HUES6 (cell line): ENCODE results near the gene EPB41L4A.

Experiments used
- H3K27ac ChIP-seq: 2 replicates; pipeline ENCODE4 v1.7.0; 2013; ENCODE audit warnings: low read depth, mild to moderate bottlenecking, low read length, inconsistent platforms
- H3K27me3 ChIP-seq: 2 replicates; pipeline ENCODE4 v1.6.1; 2013; ENCODE audit warnings: low read length; ENCODE audit not compliant: control insufficient read depth, insufficient read depth
- H3K36me3 ChIP-seq: 2 replicates; pipeline ENCODE4 v1.6.1; 2013; ENCODE audit warnings: low read length; ENCODE audit not compliant: control insufficient read depth, insufficient read depth
- H3K4me1 ChIP-seq: 2 replicates; pipeline ENCODE4 v1.6.1; 2013; ENCODE audit warnings: low read length; ENCODE audit not compliant: control insufficient read depth, insufficient read depth
- H3K4me3 ChIP-seq: 2 replicates; pipeline ENCODE4 v1.5.1; 2013; ENCODE audit warnings: low read depth, low read length
- H3K9ac ChIP-seq: one replicate; pipeline ENCODE4 v1.6.1; 2013; ENCODE audit warnings: mild to moderate bottlenecking, low read length
- H3K9me3 ChIP-seq: 2 replicates; pipeline ENCODE4 v1.6.1; 2013; ENCODE audit warnings: low read depth, low read length; ENCODE audit not compliant: control insufficient read depth, insufficient read depth

EPB41L4A gene

GRCh38 chr5:112125903-112126302 is 293.2 kb downstream of the EPB41L4A start:
- no peak overlapping the region for H3K27ac ChIP-seq

GRCh38 chr5:112124788-112125187 is 294.3 kb downstream of the EPB41L4A start:
- no peaks in the 10 kb centered on the region for H3K9me3 ChIP-seq
- H3K36me3 ChIP-seq: no peaks in the 10 kb centered on the region
- H3K4me1 ChIP-seq: no peaks in the 10 kb centered on the region
- no peak overlapping the region for H3K9ac ChIP-seq
- no peak overlapping the region for H3K4me3 ChIP-seq
- no peaks in the 10 kb centered on the region for H3K27me3 ChIP-seq
- H3K27ac ChIP-seq: no peak overlapping the region

More at GRCh38 chr5:112125903-112126302, 293.2 kb downstream of the EPB41L4A start:
- Histone ChIP-seq H3K27me3 (no peaks in the 10 kb centered on the region), H3K4me3 (no peak overlapping the region), H3K9me3 (no peaks in the 10 kb centered on the region), H3K36me3 (no peaks in the 10 kb centered on the region), H3K4me1 (no peaks in the 10 kb centered on the region), H3K9ac (no peak overlapping the region)

- H3K9ac ChIP-seq: no peak overlapping the region
- H3K4me3 ChIP-seq: no peak overlapping the region
- H3K27me3 ChIP-seq: no peaks in the 10 kb centered on the region
- no peak overlapping the region for H3K27ac ChIP-seq
- H3K4me1 ChIP-seq: no peaks in the 10 kb centered on the region
- no peaks in the 10 kb centered on the region for H3K36me3 ChIP-seq
- H3K9me3 ChIP-seq: no peaks in the 10 kb centered on the region
Measured at GRCh38 chr5:112123086-112123485, 296.0 kb downstream of the EPB41L4A start.

DNA sequence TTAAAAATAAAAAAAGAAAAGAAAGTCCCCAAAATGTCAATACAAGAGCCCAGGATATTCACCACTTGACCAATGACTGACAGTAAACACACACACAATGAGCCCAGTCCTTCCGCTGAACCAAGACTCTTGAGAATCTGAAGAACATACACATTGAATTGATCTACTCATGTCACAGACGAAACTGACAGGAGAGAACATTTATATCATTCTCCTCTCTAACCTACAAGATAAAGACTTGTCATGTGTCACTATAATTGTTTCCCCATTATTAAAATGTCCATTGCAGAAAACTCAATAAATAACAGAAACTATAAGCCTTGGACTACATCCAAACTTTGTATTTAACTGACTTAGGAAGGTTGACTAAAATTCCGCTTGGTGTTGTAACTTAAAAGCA is 296.7 kb downstream of the EPB41L4A start:
- no peaks in the 10 kb centered on the region for H3K36me3 ChIP-seq
- no peak overlapping the region for H3K9ac ChIP-seq
- no peaks in the 10 kb centered on the region for H3K9me3 ChIP-seq
- H3K27ac ChIP-seq: no peak overlapping the region
- no peak overlapping the region for H3K4me3 ChIP-seq
- H3K27me3 ChIP-seq: no peaks in the 10 kb centered on the region
- H3K4me1 ChIP-seq: no peaks in the 10 kb centered on the region

DNA sequence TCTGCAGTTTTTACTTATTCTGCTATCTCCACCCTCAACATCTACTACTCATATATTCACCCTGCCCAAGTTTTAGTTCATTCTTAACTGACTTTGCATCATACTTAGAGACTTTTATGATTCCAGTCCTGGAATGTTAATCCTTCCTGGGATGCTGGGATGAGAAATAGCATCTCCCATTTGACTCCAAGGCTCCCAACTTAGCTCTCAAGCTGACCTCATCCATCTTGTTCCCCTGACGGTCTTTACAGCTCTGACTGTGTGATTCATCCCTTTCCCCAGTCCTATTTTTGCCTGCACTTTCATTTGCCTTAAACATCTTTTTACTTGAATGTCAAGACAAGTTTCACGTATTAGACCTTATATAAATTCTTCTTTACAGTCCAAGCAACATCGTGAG is 297.8 kb downstream of the EPB41L4A start:
- H3K9me3 ChIP-seq: no peaks in the 10 kb centered on the region
- H3K36me3 ChIP-seq: no peaks in the 10 kb centered on the region
- H3K4me3 ChIP-seq: no peak overlapping the region
- no peaks in the 10 kb centered on the region for H3K27me3 ChIP-seq
- no peak overlapping the region for H3K27ac ChIP-seq
- no peak overlapping the region for H3K9ac ChIP-seq
- no peaks in the 10 kb centered on the region for H3K4me1 ChIP-seq

- Histone ChIP-seq H3K9ac (no peak overlapping the region), H3K27ac (no peak overlapping the region), H3K36me3 (no peaks in the 10 kb centered on the region), H3K4me3 (no peak overlapping the region), H3K9me3 (no peaks in the 10 kb centered on the region), H3K27me3 (no peaks in the 10 kb centered on the region), H3K4me1 (no peaks in the 10 kb centered on the region)
Measured at GRCh38 chr5:112119969-112120368, 299.1 kb downstream of the EPB41L4A start.

- H3K36me3 ChIP-seq: no peaks in the 10 kb centered on the region
- no peaks in the 10 kb centered on the region for H3K27me3 ChIP-seq
- no peaks in the 10 kb centered on the region for H3K4me1 ChIP-seq
Measured at GRCh38 chr5:112119508-112119907, 299.6 kb downstream of the EPB41L4A start.

DNA sequence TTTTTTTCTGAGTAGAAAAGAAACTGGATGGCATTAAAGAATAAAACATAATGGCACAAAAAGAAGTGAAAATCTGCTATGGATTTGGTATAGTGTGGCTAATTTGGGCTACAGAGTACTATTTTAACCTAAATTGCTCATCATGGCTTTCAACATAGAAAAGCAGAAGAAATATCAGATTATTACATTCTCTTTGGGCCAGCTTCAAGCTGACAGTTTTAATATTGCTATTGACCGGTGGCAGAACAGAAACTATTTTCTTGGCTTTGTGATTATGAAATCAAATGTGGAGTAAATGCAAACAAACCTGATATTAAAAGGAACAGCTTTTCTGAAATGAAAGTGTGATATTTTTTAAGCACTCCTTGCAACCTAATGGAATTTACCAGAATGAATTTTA is 301.5 kb downstream of the EPB41L4A start:
- no peak overlapping the region for H3K4me3 ChIP-seq
- no peak overlapping the region for H3K9ac ChIP-seq
- H3K27ac ChIP-seq: no peak overlapping the region
- no peaks in the 10 kb centered on the region for H3K9me3 ChIP-seq
- no peaks in the 10 kb centered on the region for H3K4me1 ChIP-seq
- no peaks in the 10 kb centered on the region for H3K36me3 ChIP-seq
- H3K27me3 ChIP-seq: no peaks in the 10 kb centered on the region

More at GRCh38 chr5:112119508-112119907, 299.6 kb downstream of the EPB41L4A start:
- Histone ChIP-seq H3K4me3 (no peak overlapping the region), H3K27ac (no peak overlapping the region), H3K9ac (no peak overlapping the region), H3K9me3 (no peaks in the 10 kb centered on the region)

GRCh38 chr5:112116371-112116770 is 302.7 kb downstream of the EPB41L4A start:
- H3K9me3 ChIP-seq: no peaks in the 10 kb centered on the region
- H3K4me3 ChIP-seq: no peak overlapping the region
- no peaks in the 10 kb centered on the region for H3K4me1 ChIP-seq
- H3K27me3 ChIP-seq: no peaks in the 10 kb centered on the region
- no peak overlapping the region for H3K27ac ChIP-seq
- no peak overlapping the region for H3K9ac ChIP-seq
- no peaks in the 10 kb centered on the region for H3K36me3 ChIP-seq

DNA sequence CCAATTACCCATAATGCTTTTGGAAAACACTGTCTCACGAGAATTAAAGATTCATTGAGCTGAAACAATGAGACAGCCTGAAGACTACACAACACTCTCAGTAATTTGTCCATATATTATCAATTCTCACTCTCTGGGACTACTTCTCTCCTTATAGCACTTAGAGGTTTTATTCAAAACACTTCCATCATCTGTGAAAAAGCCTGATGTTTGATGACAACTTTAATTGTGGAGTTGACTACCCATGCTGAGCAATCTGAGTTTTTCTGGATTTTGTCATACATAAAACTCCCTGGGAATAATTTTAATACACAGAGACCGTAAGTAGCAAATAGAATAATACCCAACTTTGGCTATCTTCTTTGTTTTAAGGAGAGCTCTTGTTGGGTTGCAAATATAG is 305.5 kb downstream of the EPB41L4A start:
- Histone ChIP-seq H3K36me3 (no peaks in the 10 kb centered on the region), H3K27ac (no peak overlapping the region), H3K27me3 (no peaks in the 10 kb centered on the region)

More for the DNA sequence above, 305.5 kb downstream of the EPB41L4A start:
- Histone ChIP-seq H3K9me3 (no peaks in the 10 kb centered on the region), H3K4me1 (no peaks in the 10 kb centered on the region), H3K9ac (no peak overlapping the region), H3K4me3 (no peak overlapping the region)
